HEK293 (cell line): ENCODE data around the gene WDR74.

ENCODE experiments used
- BCL11A ChIP-seq: fragments of 450-650 bp; formaldehyde crosslinking; IDR thresholded peaks from 2 replicates; pipeline ENCODE4 v1.5.1; 2016; ENCODE audit warnings: low read depth, missing biosample characterization, missing genetic modification characterization
- GLIS2 ChIP-seq: fragments of 450-650 bp; formaldehyde crosslinking; IDR thresholded peaks from 2 replicates; pipeline ENCODE4 v1.5.1; 2016; ENCODE audit warnings: missing biosample characterization, missing genetic modification characterization
- KLF7 ChIP-seq: fragments of 450-650 bp; formaldehyde crosslinking; IDR thresholded peaks from 2 replicates; pipeline ENCODE4 v1.5.1; 2016; ENCODE audit warnings: missing biosample characterization, missing genetic modification characterization, borderline replicate concordance
- SCRT2 ChIP-seq: fragments of 450-650 bp; formaldehyde crosslinking; IDR thresholded peaks from 2 replicates; pipeline ENCODE4 v1.5.1; 2016; ENCODE audit warnings: missing biosample characterization, missing genetic modification characterization
- ZBTB20 ChIP-seq: fragments of 450-650 bp; formaldehyde crosslinking; IDR thresholded peaks from 2 replicates; pipeline ENCODE4 v1.5.1; 2016; ENCODE audit warnings: missing biosample characterization, missing genetic modification characterization
- ZNF335 ChIP-seq: fragments of 450-650 bp; formaldehyde crosslinking; conservative IDR thresholded peaks from 2 replicates; pipeline ENCODE4 v1.5.1; 2016; ENCODE audit warnings: missing biosample characterization, missing genetic modification characterization

WDR74 gene

GRCh38 chr11:62786318-62787004, 52.9 kb downstream of the WDR74 start (continued):
- TF ChIP-seq ZNF335 (tag by site-specific recombination) (peak; percentile 86), GLIS2 (tag by site-specific recombination) (peak; percentile 73), SCRT2 (tag by site-specific recombination) (peak; percentile 47), ZBTB20 (peak; percentile 67), BCL11A (tag by site-specific recombination) (peak; percentile 66; the same call in 1 of the 2 replicates), KLF7 (tag by site-specific recombination) (no peak)
